ENCODE data around the gene GATAD2A. TPM values are rescaled to one million over a fixed set of nuclear protein-coding genes. Genes with fewer than 3 reads are reported as not detected.

Gene GATAD2A
- total RNA-seq, 2 experiments from 2014 or later, result 104 to 107 TPM

DNA sequence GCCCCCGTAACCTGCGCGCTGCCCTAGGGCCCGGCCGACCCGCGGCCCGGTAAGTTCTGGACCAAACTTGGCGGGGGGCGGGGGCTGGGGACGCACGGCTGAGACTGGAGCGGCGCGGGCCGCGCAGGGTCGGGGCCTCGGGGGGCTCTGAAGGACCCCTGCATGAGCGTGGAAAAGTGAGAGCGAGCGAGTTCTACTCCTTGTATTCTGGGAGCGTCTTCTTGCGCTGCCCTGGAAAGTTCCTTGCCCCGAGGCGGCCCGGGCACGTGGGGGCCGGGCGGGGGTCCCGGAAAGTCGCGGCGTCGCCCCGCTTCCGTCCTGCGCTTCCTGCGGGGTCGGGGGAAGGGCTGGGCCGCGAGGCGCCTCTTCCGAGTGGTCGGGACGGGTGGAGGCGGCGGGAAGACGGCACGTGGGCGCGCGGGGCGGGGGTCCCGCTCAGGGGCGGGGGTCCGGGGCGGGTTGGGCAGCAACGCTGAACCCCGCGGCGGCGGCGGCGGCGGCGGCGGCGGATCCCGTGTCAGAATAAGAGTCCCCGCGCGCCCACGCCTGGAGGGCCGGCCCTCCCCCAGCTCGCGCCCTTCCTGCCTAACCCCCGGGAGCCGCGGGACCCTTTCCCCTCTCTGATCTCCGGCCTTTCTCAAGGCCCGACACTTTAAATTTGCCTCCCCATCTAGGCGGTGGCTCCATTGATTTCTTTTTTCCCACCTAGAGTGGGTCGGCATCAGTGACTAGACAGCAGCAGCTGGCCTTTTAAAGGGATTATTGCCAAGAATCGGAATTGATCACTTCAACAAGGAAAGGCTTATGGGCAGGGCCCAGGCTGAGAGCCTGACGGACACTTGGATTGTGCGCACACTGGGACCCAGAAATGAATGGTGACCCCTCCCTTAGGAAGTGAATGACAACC lies 749 bp downstream of the GATAD2A start:
- POLR2A ChIA-PET, result interaction anchor here (0.6 to 4.0 kb wide), 24 partner anchors 9 to 495 kb away, joined by 3 to 79 read pairs (median 8); partner anchors contain the start of genes BORCS8, NDUFA13, RFXANK and TSSK6
- H3K27me3 Mint-ChIP-seq, result no peaks in the 10 kb centered on the region
- ATAC-seq (ENCODE audit: poor library complexity), result peak; percentile 7

DNA sequence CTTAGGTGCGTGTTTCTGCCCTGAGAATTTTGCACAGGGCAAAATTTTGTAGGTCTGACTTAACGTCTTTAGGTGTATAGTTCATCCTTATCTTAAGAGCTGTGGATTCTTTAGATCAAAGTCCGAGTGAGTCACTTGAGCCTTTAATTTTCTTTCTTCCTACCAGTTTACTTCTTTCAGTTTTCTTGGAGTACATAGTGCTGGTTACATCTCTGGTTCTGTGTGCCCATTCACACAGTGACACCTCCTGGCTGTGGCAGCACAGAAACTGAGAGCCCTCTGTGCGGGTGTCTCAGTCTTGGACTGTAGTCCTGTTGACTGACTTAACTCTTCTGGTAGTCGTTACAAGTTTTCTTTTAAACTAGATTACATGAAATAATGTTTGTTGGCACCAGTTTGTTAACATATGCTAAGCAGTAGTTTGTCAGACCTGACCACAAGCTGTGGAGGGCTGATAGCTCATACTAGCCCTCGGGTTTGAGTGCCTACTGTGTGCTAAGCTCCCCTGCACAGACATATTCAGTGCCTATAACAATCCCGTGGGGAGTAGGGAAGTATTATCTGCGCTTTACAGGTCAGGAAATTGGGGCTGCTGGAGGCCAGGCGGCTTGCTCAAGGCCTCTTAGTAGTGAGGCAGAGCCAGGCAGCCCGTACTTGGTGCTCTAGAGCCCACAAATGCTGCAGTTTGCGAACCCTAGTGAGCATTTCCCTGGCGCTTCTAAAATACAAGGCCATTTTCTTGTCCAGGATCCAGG lies 1.6 kb downstream of the GATAD2A start:
- no peaks in the 10 kb centered on the region for H3K9me3 ChIP-seq (ENCODE audit: control insufficient read depth in 1 of 2, insufficient read depth in 1 of 2, low read length in 2 of 2)
- peaks cover 22% of the 10 kb centered on the region for H3K36me3 Mint-ChIP-seq (ENCODE audit: low read depth)
- DNase-seq (peak in 13 of 14 experiments; percentile 23 to 77 (median 48)), ATAC-seq (ENCODE audit: poor library complexity) (peak; percentile 42)
- CTCF ChIA-PET, result interaction anchor here (0.7 to 2.5 kb wide), 11 partner anchors 10 to 83 kb away, joined by 3 to 20 read pairs (median 4); no protein-coding TSS in a partner anchor
- peak overlapping the region; percentile 96 for H3K4me3 Mint-ChIP-seq
- peaks cover 63% of the 10 kb centered on the region for H3K4me1 ChIP-seq (ENCODE audit: insufficient read depth, low read length)
- H3K9me3 Mint-ChIP-seq, result no peaks in the 10 kb centered on the region
- intact Hi-C loops (cut with DNase I, micrococcal nuclease), result loop anchor here (2.0 to 5.0 kb wide), 5 partner anchors 40 to 1850 kb away; partner anchors contain the start of genes COLGALT1 (in 1 of the 2), MAU2 (in 1 of the 2) and SUGP1 (in 1 of the 2)
- H3K27ac Mint-ChIP-seq, result peak overlapping the region; percentile 87
- H3K4me1 Mint-ChIP-seq (ENCODE audit: low read depth), result peaks cover 78% of the 10 kb centered on the region
- POLR2A ChIA-PET, result interaction anchor here (0.6 to 4.0 kb wide), 6 partner anchors 18 to 214 kb away, joined by 3 to 79 read pairs (median 22); partner anchors contain the start of genes BORCS8 and RFXANK
- peak overlapping the region; percentile 61 for H3K4me3 ChIP-seq (ENCODE audit: low read length)
- peak overlapping the region; percentile 19 to 53 for H3K27ac ChIP-seq (ENCODE audit: low read depth in 1 of 2, low read length in 2 of 2)
- TF ChIP-seq, protein P1, sequence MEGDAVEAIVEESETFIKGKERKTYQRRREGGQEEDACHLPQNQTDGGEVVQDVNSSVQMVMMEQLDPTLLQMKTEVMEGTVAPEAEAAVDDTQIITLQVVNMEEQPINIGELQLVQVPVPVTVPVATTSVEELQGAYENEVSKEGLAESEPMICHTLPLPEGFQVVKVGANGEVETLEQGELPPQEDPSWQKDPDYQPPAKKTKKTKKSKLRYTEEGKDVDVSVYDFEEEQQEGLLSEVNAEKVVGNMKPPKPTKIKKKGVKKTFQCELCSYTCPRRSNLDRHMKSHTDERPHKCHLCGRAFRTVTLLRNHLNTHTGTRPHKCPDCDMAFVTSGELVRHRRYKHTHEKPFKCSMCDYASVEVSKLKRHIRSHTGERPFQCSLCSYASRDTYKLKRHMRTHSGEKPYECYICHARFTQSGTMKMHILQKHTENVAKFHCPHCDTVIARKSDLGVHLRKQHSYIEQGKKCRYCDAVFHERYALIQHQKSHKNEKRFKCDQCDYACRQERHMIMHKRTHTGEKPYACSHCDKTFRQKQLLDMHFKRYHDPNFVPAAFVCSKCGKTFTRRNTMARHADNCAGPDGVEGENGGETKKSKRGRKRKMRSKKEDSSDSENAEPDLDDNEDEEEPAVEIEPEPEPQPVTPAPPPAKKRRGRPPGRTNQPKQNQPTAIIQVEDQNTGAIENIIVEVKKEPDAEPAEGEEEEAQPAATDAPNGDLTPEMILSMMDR (IDR thresholded peaks at IDR 0.05), result peak; percentile 32
- no peaks in the 10 kb centered on the region for H3K27me3 Mint-ChIP-seq
- no peaks in the 10 kb centered on the region for H3K27me3 ChIP-seq (ENCODE audit: control insufficient read depth in 1 of 2, insufficient read depth in 2 of 2, low read length in 2 of 2)
- no peaks in the 10 kb centered on the region for H3K36me3 ChIP-seq (ENCODE audit: insufficient read depth, low read length)

More for the DNA sequence above, 749 bp downstream of the GATAD2A start:
- H3K27ac ChIP-seq (ENCODE audit: low read depth in 1 of 2, low read length in 2 of 2), result peak overlapping the region; percentile 49 to 72
- peaks cover 57% of the 10 kb centered on the region for H3K4me1 ChIP-seq (ENCODE audit: insufficient read depth, low read length)
- H3K4me3 Mint-ChIP-seq, result peak overlapping the region; percentile 96
- CTCF ChIA-PET, result interaction anchor here (0.7 to 3.2 kb wide), 21 partner anchors 9 to 84 kb away, joined by 3 to 34 read pairs (median 4); no protein-coding TSS in a partner anchor
- H3K4me1 Mint-ChIP-seq (ENCODE audit: low read depth), result peaks cover 78% of the 10 kb centered on the region
- H3K4me3 ChIP-seq (ENCODE audit: low read length), result peak overlapping the region; percentile 61
- H3K9me3 Mint-ChIP-seq, result no peaks in the 10 kb centered on the region
- TF ChIP-seq, protein P1 (IDR thresholded peaks at IDR 0.05), result no peak
- peak overlapping the region; percentile 87 for H3K27ac Mint-ChIP-seq
- H3K27me3 ChIP-seq (ENCODE audit: control insufficient read depth in 1 of 2, insufficient read depth in 2 of 2, low read length in 2 of 2), result no peaks in the 10 kb centered on the region
- DNase-seq, result peak in 11 of 14 experiments; percentile 17 to 69 (median 35)
- H3K9me3 ChIP-seq (ENCODE audit: control insufficient read depth in 1 of 2, insufficient read depth in 1 of 2, low read length in 2 of 2), result no peaks in the 10 kb centered on the region
- intact Hi-C loops (cut with DNase I, micrococcal nuclease), result loop anchor here (1.0 to 5.0 kb wide), 8 partner anchors 21 to 1849 kb away; partner anchors contain the start of genes COLGALT1 (in 1 of the 2), MAU2 (in 1 of the 2) and SUGP1 (in 1 of the 2)
- H3K36me3 ChIP-seq (ENCODE audit: insufficient read depth, low read length), result no peaks in the 10 kb centered on the region
- peaks cover 15% of the 10 kb centered on the region for H3K36me3 Mint-ChIP-seq (ENCODE audit: low read depth)

DNA sequence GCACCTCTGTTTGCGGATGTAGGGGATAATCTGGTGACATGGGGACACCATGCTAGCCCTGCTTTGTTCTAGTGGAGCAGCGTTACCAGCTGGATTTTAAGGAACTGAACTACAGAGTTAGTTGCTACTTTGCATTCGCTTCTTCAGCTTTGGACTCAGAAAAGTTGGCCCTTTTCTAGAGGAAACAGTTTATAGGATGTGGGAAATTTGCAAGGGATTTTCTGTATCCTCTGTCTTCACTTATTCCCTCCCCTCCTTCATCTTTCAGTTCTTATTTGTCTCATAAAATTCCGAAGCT lies 2.1 kb downstream of the GATAD2A start:
- Mint-ChIP-seq H3K4me3 (peak overlapping the region; percentile 96), H3K36me3 (ENCODE audit: low read depth) (peaks cover 23% of the 10 kb centered on the region), H3K27ac (peak overlapping the region; percentile 87), H3K9me3 (no peaks in the 10 kb centered on the region), H3K4me1 (ENCODE audit: low read depth) (peaks cover 82% of the 10 kb centered on the region), H3K27me3 (no peaks in the 10 kb centered on the region)
- TF ChIP-seq, protein P1 (IDR thresholded peaks at IDR 0.05), result no peak
- CTCF ChIA-PET, result interaction anchor here (1.3 to 2.5 kb wide), 7 partner anchors 11 to 82 kb away, joined by 3 to 20 read pairs (median 5); no protein-coding TSS in a partner anchor
- intact Hi-C loops (cut with DNase I, micrococcal nuclease), result loop anchor here (2.0 to 5.0 kb wide), 5 partner anchors 40 to 1850 kb away; partner anchors contain the start of genes COLGALT1 (in 1 of the 2), MAU2 (in 1 of the 2) and SUGP1 (in 1 of the 2)
- ATAC-seq (ENCODE audit: poor library complexity), result no peak
- POLR2A ChIA-PET, result interaction anchor here (3.6 to 4.0 kb wide), 2 partner anchors 43 to 82 kb away, joined by 40 to 79 read pairs; no protein-coding TSS in a partner anchor
- Histone ChIP-seq H3K9me3 (ENCODE audit: control insufficient read depth in 1 of 2, insufficient read depth in 1 of 2, low read length in 2 of 2) (no peaks in the 10 kb centered on the region), H3K4me3 (ENCODE audit: low read length) (peak overlapping the region; percentile 61), H3K27ac (ENCODE audit: low read depth in 1 of 2, low read length in 2 of 2) (no peak overlapping the region), H3K27me3 (ENCODE audit: control insufficient read depth in 1 of 2, insufficient read depth in 2 of 2, low read length in 2 of 2) (no peaks in the 10 kb centered on the region), H3K36me3 (ENCODE audit: insufficient read depth, low read length) (no peaks in the 10 kb centered on the region), H3K4me1 (ENCODE audit: insufficient read depth, low read length) (peaks cover 65% of the 10 kb centered on the region)
- no peak for DNase-seq

All from CD4-positive, alpha-beta T cell (primary cell).